HG03558 (cell line): ENCODE data around the gene CTBS.
"Not testable (repeated sequence)": the region's sequence is repeated elsewhere in the genome, so short reads cannot be mapped to it uniquely, and the experiment has no call there.

Experiments
- ATAC-seq: cut with Tn5 transposase; IDR thresholded peaks from one replicate; pipeline ENCODE4 v1.9.1; 2021; ENCODE audit warnings: moderate number of reproducible peaks; ENCODE audit not compliant: unreplicated experiment; ENCODE audit errors: extremely low read depth

Gene CTBS, protein sequence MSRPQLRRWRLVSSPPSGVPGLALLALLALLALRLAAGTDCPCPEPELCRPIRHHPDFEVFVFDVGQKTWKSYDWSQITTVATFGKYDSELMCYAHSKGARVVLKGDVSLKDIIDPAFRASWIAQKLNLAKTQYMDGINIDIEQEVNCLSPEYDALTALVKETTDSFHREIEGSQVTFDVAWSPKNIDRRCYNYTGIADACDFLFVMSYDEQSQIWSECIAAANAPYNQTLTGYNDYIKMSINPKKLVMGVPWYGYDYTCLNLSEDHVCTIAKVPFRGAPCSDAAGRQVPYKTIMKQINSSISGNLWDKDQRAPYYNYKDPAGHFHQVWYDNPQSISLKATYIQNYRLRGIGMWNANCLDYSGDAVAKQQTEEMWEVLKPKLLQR

DNA sequence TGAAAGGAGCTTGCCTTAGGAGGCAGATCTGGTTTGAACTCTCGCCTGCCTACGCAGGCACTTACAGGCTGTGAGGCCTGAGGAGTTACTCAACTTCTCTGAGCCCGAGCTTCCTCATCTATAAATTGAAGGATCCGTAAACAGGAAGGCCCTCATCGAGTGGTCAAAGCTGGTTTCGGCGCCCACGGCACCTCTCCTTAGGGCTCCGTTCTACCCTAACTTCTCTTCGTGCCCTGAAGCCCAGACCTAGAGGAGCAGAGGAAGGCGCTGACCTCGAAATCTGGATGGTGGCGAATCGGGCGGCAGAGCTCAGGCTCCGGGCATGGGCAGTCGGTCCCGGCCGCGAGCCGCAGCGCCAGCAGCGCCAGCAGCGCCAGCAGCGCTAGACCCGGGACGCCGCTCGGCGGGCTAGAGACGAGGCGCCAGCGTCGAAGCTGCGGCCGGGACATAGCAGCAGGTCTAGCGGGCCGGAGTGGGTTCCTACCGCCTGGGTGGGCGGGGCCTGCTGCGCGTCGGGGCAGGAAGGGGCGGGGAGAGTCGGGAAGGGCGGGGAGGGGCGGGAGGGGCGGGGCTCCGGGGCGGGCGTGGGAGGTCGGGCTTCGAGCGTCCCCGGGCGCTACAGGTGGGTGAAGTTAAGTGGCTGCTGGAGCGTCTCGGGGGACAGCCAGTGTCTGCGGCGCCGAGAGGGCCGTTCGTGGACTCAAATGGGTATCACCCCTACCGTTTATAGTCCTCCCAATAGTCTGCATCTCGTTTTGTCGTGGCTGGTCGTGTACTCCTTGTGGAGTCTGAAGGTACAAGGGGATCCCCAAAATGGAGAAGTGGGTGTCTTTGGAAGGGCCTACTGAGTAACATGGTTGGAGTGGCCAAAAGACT, at the start of gene CTBS:
TSS of gene CTBS (minus strand) at position 474 of the 876 bp plus-strand sequence. CDS start at position 449, 25 bp downstream.
- ATAC-seq, result peak; percentile 55

DNA sequence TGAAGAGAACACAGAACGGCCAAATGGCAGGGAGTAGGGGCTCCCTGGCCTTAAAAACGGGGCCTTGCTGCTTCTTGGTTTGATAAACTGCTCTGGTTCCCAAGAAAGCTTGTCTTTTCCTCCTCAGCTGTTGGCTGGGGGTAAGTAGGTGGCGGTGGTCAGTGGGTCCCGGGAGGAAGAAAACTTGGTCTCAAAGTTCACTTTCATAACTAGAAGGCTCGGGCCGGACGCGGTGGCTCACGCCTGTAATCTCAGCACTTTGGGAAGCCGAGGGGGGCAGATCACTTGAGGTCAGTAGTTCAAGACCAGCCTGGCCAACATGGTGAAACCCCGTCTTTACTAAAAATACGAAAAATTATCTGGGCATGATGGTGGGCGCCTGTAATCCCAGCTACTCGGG, 47.3 kb upstream of the CTBS start:
- ATAC-seq, result no peak

DNA sequence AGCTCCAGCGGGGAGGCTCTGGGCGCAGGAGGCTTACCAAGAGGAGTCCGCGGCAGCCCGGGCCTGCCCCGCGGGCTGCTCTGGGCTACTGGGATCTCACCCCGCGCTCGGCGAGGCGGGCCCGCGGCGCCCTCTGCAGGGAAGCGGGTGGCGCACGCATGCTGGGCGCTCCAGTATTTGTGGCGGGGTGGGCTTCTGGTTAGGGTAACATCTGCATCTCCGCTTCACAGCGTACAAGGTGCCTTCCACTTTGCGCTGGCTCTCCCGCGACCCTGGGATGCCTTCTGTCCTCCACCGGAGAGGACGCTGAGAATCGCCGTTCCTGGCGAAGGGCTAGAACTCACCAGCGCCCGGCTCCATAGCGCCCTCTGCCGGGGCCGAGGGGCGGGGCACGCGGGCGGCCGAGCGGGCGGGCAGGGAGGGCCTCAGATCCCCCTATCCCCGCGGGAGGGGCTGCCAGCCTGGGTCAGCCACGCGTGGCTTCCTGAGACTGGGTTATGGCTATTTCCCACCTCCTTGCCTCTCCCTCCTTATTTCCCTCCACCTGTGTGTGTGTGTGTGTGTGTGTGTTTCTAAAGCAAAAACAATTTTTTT, 46.6 kb upstream of the CTBS start:
- peak; percentile 80 for ATAC-seq

DNA sequence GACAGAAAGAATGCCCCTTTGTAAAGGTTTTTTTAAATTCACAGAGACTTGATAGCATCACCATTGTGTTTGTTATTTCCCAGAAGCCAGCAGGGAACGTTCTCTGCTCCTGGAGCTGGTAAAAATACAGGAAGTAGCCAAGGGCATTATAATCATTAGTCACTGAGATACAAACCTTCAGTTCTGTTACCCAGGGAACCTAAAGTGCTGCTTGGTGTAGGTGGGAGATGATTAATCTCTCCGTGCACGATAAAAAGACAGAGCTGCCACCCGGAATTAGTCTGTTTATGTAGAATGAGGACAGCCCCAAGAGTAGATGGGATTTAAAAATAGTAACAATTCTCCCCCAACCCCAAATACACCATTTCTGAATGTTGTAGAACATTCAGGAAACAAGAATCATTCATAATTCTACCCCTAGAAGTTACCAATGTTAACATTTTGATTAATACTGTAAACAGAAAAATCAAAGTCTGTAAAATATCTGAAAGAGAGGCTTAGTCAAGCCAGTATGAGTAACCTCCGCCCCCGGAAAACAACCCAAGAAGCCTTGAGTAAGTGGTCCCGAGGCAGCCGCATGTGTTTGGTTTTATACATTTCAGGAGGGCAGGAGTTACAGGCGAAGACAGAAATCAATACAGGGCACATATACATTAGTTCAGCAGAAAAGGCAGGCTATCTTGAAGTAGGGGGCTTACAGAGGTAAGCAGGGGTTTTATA, 45.3 kb upstream of the CTBS start:
- no peak for ATAC-seq

DNA sequence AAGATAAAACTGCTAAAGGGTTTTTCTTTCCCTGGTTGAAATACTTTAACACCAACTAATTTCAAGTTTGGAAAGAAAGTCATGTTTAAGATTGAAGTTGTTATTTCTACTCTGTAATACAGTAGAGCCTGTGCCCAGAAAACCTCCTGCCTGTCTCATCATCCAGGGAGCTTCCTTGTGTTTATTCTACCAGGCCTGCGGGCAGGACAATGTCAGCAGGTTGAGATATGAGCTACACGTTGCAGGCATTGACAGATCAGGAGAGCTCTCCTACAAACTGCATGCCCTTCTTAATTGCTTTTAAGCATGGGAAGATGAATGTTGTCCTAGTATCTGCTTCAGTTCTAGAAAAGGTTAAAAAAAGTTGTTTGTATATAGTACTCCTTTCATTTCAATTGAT, 43.1 kb upstream of the CTBS start:
- no peak for ATAC-seq

DNA sequence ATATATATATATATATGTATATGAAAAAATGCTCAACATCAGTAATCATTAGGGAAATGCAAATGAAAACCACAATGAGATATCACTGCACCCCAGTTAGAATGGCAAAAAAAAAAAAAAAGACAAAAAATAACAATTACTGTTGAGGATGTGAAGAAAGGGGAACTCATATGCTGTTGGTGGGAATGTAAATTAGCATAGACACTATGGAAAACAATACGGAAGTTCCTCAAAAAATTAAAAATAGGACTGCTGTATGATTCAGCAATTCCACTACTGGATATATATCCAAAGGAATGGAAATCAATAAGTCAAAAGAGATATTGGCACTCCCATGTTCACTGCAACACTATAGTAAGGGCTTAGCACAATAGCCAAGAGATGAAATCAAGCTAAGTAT, 41.5 kb upstream of the CTBS start:
- ATAC-seq, result no peak

DNA sequence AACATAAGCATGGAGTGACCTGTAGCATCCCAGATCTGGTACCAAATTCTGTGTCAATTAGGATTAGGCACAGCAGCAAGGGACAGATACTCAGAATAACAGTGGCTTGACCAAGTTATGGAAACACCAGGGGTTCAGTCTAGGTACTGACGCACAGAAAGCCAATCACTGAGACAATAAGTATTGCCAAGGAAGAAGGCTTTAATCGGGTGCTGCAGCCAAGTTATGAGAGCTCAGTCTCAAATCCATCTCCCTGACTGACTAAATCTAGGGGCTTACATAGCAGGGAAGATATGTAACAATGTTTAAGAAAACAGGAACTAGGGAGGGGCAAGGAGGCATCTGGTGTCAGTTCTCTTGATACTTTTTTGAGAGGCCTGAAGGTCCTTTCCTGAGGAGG, 39.6 kb upstream of the CTBS start:
- ATAC-seq, result no peak

DNA sequence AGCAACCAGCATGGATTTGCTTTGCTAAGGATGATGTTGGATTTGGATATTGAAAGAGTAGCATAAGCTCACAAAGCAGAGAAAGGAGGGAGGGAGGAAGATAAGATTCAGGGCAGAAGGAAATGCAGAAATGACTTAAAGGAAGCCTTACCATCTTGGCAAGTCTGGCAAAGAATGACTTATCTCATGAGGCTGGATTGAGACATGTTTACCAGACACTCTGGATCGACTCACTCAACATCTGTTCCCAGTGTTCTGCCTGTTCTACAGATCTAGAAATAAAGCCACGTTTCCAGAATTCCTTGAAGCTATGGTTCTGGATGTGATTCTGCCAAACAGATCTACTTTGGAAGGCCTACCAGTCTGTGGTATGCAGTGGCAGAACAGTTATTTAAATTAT, 38.8 kb upstream of the CTBS start:
- ATAC-seq, result no peak

DNA sequence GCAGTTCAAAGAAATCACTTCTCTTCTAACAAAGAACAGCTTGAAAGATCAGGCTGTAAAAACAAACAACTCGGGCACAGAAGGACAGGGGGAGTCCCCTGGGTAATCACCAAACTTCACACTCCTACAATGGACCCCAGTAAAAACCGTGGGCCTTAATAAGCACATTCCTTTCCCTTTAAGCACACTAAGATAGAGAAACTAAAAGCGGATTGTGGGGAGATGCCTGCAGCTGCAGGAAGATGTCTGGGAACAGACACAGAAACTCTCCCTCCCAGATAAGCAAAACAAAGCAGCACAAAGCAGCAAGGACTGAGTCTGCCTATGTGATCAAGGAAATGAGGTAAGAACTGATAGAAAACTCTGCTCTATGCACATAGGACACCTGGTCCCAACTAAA, 37.6 kb upstream of the CTBS start:
- ATAC-seq, result no peak

DNA sequence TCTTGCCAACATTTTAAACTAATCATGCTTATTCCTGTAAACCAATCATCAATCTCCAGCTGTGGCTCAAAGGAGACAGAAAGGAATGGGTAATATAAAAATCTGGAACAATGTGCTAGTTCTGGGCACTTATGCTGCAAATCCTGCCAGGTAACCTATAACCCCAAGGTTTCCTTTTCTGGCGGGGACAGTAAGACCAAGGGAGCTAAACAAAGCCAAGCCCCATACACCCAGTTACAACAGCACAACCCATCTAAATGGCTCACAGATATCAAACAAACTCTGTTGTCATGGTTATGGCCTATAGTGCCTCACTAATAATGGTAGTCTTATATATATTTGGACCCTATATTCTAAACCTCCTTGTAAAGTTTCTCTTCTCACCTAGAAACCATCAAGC, 36.9 kb upstream of the CTBS start:
- no peak for ATAC-seq

DNA sequence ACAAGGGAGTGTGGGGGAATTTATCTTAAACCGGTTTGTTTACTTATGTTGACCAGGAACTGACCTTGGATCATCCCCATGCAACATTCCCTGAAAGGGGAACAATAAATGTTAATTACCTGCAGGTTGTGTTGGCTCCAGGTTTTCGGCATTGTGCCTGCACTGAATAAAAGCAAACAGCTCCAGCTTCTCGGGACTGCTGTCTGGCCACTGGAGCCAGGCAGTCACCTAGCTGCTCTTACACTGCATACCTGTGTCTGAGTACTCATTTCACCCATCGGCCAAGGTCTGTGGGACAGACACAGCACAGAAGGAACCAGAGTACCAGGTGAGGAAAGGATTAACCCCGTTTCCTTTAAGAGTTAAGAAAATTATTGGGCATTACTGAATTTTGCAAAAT, 32.7 kb upstream of the CTBS start:
- no peak for ATAC-seq

DNA sequence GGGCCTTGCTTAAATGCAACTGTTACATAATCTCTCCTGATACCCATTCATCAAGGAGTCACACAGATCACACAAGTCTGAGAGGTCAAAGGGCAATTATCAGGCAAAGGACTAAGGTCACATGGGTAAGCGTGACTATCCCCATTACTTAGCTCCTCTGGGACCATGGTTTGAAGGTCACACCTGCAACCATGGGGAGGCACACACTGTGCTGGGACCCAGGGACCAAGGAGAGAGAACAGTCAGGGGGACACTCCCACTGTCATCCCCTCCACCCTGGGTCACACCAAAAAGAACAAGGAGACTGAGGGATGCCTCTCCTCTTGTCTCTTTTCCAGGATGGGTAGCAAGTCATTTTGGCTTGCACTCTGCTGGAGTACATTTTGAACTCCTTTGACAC, 30.9 kb upstream of the CTBS start:
- ATAC-seq, result no peak

DNA sequence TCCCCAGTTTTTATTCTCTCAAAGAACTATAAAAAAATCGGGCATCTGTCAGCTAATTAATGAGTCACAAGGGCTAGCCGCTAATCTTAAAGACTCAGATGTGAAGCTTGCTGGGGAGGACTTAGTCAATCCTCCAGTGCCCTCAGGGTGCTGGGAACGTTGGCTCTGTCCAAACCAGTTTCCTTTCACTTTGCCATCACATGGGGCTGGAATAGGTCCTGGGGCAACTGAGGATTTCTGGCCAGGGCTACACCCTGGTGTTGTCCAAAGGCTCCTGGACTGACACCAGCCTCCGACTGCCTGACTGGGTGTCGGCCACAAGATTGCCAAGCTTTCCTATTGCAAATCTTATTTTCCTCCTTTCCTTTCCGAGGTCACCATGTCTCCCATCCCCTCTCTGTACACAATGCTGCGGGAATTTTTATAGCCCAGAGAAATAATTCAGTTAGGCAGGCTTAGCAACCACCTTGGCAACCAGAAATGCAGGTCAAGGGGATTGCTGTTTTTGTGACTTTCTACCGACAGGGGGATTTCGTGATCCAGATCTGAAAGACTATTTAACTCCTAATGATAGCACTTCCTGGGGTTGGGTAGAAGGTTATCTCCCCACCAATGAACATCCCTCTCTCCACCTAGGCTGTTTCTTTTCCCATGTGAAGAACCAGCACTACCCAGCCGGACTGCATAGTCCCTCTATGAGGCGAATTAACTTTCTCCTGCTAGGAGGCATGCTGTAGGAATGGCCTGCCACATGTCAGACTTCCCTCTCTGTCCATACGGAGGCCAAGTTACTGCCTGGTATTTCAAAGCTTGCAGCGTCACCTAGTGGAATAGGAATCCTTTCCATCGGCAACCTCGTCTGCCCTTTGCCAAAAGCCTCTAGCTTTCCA, 29.9 kb upstream of the CTBS start:
- ATAC-seq, result no peak

DNA sequence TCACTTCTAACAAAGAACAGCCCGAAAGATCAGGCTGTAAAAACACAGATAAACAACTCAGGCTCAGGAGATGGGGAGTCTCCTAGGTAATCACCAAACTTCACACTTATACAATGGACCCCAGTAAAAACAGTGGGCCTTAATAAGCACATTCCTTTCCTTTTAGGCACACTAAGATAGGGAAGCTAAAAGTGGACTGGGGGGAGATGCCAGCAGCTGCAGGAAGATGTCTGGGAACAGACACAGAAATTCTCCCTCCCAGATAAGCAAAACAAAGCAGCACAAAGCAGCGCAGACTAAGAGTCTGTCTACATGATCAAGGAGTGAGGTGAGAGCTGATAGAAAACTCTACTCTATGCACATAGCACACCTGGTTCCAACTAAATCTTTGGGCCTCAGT, 29.0 kb upstream of the CTBS start:
- no peak for ATAC-seq

DNA sequence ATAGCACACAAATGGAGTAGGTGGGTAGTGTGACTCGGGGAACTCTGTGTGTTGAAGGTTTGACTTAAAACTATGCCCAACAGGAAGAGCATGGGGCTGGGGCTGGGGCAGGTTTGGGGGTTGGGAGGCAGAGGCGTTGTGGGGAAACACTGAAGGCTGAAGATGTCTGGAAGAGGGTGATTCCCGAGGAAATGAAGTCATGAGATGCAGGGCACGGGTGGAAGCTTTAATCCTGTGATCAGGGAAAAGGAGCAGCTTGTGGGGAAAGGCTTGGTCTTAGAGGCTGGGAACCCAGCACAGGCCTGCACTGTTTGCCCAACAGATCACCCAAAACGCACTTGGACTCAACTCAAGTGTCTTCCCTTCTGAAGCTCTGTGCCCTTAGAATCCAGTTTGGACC, 26.6 kb upstream of the CTBS start:
- no peak for ATAC-seq

DNA sequence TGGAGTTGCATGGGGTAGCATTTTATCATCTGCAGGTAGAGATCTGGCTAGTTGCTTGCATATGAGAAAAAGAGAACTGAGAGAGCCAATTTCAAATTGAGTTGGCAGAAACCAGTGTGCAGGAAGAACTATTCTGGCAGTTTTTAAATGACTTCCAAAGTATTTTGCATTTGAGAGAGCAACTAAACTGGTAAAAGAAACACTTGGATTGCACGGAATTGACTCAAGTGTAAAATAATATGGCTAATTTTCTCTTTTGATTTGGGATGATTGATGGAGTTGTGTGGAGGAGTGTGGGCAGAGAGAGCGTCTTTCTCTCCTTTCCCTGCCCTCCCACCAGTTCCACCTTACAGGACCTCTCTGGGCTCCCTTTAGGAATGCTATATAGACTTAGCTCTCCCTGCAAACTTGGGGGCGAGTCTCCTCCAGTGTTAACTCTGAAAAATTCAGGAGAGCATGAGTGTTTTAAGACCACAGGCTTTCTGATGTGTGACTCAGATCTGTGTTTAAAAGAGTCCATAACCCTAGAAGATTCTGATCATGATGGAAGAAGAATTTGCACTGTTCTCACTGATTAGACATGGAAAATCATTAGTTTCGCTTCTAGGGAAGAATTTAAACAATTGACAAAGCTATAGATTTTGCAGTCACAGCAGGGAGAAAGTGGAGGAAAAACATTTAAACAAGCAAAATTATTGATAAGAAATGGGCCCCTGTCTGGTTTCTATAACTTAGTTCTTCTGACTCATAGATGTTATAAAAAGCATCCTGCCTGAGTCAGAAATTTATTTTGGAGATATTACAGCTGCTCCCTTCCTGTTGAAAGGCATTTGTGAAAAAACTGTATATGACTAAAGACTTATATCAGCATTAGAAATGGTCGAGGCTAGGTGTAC, 24.9 kb upstream of the CTBS start:
- peak; percentile 81 for ATAC-seq

DNA sequence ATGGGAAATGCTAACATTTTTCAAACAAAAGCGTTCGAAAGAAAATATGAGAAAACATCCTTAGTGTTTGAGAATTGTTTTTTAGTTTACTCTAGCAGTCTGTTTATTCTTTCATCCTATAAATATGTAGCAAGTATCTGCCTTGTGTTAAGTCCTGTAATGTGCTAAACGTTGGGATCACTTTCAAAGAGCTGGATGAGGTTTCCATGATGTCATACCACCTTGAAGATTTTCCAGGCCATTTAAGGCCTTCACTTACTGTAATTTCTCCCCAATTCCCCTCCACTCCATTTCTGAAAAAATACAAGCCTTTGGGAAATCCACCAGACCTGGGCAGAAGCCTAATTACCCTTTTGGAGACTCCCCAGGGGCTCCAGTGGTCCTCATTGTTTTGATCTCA, 24.2 kb upstream of the CTBS start:
- ATAC-seq, result no peak

DNA sequence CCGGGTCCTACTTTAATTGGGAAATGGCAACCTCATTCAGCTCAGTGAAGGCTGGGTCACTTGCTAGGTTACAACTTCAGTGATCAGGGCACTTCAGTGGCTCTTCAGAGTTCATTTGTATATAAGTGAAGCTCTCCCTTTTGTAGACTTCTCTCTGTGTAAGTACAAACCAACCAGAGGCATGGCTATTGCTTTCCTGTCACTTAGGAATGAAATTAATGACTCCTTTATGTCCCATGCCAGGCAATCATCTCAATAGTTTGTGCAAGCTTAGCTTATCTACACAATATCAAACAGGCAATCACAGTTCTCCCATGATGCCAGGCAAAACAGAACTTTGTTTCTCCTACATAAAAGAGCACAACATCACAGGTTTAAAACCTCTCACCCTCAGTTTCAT, 22.8 kb upstream of the CTBS start:
- no peak for ATAC-seq

DNA sequence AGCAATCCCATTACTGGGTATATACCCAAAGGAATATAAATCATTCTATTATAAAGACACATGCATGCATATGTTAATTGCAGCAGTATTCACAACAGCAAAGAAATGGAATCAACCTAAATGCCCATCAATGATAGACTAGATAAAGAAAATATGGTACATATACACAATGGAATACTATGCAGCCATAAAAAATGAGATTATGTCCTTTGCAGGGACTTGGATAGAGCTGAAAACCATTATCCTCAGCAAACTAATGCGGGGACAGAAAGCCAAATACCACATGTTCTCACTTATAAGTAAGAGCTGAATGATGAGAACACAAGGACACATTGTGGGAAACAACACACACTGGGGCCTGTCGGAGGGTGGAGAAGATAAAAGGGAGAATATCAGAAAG, 20.7 kb upstream of the CTBS start:
- ATAC-seq, result not testable (repeated sequence)
